GM19239 (cell line): ENCODE data around the gene KRT2.

Experiments used
- DNase-seq: peaks from one replicate; pipeline ENCODE4 v3.0.0; 2011; ENCODE audit warnings: low spot score; ENCODE audit not compliant: insufficient read length
- FAIRE-seq: peaks from 2 replicates; lab custom pipeline; 2011; peaks lifted over from hg19 to GRCh38; lab: Jason Lieb, UNC

The KRT2 gene

GRCh38 chr12:52669426-52669825 is 17.4 kb upstream of the KRT2 start:
- FAIRE-seq (no peak), DNase-seq (no peak)

- no peak for FAIRE-seq
- DNase-seq: no peak
Measured at GRCh38 chr12:52667931-52668330, 15.9 kb upstream of the KRT2 start.

GRCh38 chr12:52667509-52667908 is 15.5 kb upstream of the KRT2 start:
- DNase-seq (no peak), FAIRE-seq (no peak)

GRCh38 chr12:52666471-52666870 is 14.5 kb upstream of the KRT2 start:
- DNase-seq (no peak), FAIRE-seq (no peak)

GRCh38 chr12:52663420-52663819 is 11.4 kb upstream of the KRT2 start:
- no peak for FAIRE-seq
- DNase-seq: no peak

GRCh38 chr12:52662918-52663229 is 10.9 kb upstream of the KRT2 start:
- no peak for FAIRE-seq
- no peak for DNase-seq

GRCh38 chr12:52662093-52662917 is 10.3 kb upstream of the KRT2 start:
- FAIRE-seq (no peak), DNase-seq (no peak)

- no peak for FAIRE-seq
Measured at GRCh38 chr12:52661668-52662067, 9.7 kb upstream of the KRT2 start.

GRCh38 chr12:52660934-52661499 is 9.0 kb upstream of the KRT2 start:
- DNase-seq (no peak), FAIRE-seq (no peak)

More at GRCh38 chr12:52661668-52662067, 9.7 kb upstream of the KRT2 start:
- DNase-seq: no peak

- FAIRE-seq (no peak), DNase-seq (no peak)
Measured at GRCh38 chr12:52659951-52660350, 7.9 kb upstream of the KRT2 start.

GRCh38 chr12:52659395-52659794 is 7.4 kb upstream of the KRT2 start:
- FAIRE-seq (no peak), DNase-seq (no peak)

GRCh38 chr12:52658196-52658595 is 6.2 kb upstream of the KRT2 start:
- no peak for FAIRE-seq
- DNase-seq: no peak

- FAIRE-seq: no peak
- DNase-seq: no peak
Measured at GRCh38 chr12:52657250-52657902, 5.4 kb upstream of the KRT2 start.

- DNase-seq (no peak), FAIRE-seq (no peak)
Measured at GRCh38 chr12:52656616-52657015, 4.6 kb upstream of the KRT2 start.

GRCh38 chr12:52655720-52656124 is 3.7 kb upstream of the KRT2 start:
- FAIRE-seq: no peak
- no peak for DNase-seq

GRCh38 chr12:52655251-52655650 is 3.2 kb upstream of the KRT2 start:
- no peak for FAIRE-seq

GRCh38 chr12:52650520-52651081 is 1.4 kb downstream of the KRT2 start:
- FAIRE-seq (no peak), DNase-seq (no peak)

More at GRCh38 chr12:52655251-52655650, 3.2 kb upstream of the KRT2 start:
- DNase-seq: no peak

GRCh38 chr12:52649066-52649465 is 2.9 kb downstream of the KRT2 start:
- DNase-seq (no peak), FAIRE-seq (no peak)

- DNase-seq (no peak), FAIRE-seq (no peak)
Measured at GRCh38 chr12:52648012-52648550, 3.9 kb downstream of the KRT2 start.

GRCh38 chr12:52647601-52648000 is 4.4 kb downstream of the KRT2 start:
- DNase-seq (no peak), FAIRE-seq (no peak)

GRCh38 chr12:52646613-52647012 is 5.4 kb downstream of the KRT2 start:
- DNase-seq (no peak), FAIRE-seq (no peak)
